GM18517 (cell line): ENCODE data around the gene CYBA.

ENCODE experiments used
- ATAC-seq: cut with Tn5 transposase; IDR thresholded peaks from one replicate; pipeline ENCODE4 v1.9.1; 2021; ENCODE audit warnings: mild to moderate bottlenecking, moderate library complexity; ENCODE audit not compliant: unreplicated experiment

The CYBA gene

GRCh38 chr16:88647178-88648070, 3.4 kb downstream of the CYBA start:
- ATAC-seq = no peak

DNA sequence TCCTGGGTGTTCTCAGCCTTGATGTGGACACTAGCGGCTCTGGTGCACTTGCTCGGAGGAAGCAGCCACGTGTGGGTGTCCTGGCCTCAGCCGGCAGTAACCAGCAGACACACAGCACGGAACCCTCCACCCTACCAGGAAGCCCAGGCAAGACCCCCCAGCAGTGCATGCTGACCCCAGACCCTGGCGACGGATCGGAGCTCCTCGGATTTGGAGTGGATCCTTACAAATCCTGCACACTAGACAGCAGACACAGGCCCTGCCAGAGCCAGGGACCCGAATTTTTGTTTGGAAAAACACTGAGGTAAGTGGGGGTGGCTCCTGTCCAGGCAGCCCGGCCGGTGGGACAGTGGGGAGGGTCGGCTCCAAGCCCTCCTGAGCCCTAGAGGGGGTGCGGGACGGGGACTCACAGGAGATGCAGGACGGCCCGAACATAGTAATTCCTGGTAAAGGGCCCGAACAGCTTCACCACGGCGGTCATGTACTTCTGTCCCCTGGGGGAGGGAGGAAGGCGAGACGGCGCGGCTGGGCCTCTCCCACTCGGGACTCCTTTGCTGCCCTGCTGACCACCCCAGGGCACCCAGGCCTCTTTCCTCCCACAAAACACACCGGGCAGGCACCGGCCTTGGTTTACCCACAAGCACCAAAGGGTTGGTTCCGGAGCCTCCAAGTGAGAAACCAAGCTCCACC, 4.4 kb downstream of the CYBA start:
- ATAC-seq = no peak

GRCh38 chr16:88645941-88646340, 4.9 kb downstream of the CYBA start:
- no peak for ATAC-seq

DNA sequence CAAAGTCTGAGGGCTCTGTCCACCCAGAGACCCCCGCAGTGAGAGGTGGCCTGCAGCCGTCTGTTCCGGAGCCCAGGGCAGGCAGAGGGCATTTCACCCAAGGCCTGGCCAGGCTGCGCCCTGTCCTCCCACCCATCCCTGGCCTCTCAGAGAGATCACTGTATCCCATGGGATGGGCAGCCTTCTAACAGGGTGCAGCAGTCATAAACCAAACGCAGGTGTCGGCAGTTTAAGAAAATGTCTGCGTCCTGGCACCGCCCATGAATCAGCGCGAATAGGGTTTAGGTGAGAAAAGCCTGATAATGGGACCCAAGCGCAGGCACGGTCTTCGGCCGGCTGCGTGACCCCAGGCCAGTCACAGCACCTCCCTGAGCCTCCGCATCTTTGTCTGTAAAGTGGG, 5.4 kb downstream of the CYBA start:
- no peak for ATAC-seq

- ATAC-seq = no peak
These were observed 7.3 kb downstream of the CYBA start for GRCh38 chr16:88643644-88643932.

GRCh38 chr16:88642881-88643643, 7.8 kb downstream of the CYBA start:
- no peak for ATAC-seq

GRCh38 chr16:88640498-88641247, 10.2 kb downstream of the CYBA start:
- ATAC-seq = no peak

- ATAC-seq = no peak
These were observed 10.8 kb downstream of the CYBA start for GRCh38 chr16:88640039-88640495.

DNA sequence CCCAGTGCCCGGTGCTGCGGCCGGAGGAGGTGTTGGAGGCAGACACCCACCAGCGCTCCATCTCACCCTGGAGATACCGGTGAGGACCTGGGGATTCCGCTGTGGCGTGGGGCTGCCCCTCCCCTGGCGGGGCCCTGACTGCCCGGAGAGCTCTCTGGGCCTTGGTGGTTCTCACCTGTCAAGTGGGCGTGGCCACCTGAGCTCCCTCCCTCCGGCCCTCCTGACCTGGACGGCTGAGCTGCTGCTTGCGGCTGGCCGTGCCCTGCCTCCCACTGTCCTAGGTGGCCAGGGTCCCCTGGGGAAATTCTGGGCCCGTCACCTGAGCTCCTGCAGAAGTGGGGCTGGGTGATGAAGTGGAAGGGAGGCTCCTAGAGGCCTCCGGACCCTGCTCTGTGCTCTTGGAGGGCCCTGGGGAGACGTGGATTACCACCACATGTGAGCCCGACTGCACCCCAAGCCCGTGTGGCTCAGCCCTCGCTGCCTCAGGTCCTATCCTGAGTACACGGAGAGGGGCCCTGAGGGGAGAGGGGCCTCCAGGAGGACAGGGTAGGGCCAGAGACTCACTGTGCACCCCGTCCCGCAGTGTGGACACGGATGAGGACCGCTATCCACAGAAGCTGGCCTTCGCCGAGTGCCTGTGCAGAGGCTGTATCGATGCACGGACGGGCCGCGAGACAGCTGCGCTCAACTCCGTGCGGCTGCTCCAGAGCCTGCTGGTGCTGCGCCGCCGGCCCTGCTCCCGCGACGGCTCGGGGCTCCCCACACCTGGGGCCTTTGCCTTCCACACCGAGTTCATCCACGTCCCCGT, 11.4 kb downstream of the CYBA start:
- no peak for ATAC-seq

DNA sequence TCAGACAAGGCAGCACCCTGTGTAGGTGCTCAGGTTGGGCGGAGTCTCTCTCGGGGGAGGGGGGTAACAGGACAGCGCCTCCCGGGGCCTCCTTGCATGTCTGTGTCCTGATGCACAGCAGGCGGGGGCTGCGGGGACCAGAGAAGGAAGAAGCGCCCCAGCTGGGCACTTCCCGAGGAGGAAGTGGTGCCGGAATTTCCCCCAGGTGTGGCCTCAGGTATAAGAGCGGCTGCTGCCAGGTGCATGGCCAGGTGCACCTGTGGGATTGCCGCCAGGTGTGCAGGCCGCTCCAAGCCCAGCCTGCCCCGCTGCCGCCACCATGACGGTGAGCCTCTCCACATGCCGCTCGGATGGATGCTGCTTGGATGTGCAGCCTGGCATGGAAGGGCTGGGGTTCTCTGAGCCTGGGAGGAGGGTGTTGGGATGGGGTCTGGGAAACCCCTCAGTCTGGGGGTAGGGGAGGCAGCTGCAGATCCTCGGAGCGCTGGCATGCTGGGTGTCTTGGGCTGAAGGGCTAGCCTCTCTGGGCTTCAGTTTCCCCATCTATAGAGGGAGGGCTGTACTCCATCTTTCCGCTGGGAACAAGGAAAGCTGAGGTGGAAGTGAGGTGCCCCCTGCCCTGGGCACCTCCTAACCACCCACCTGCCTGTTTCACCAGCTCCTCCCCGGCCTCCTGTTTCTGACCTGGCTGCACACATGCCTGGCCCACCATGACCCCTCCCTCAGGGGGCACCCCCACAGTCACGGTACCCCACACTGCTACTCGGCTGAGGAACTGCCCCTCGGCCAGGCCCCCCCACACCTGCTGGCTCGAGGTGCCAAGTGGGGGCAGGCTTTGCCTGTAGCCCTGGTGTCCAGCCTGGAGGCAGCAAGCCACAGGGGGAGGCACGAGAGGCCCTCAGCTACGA, 12.3 kb downstream of the CYBA start, which contains the start of gene IL17C:
Gene IL17C (plus strand): TSS at position 250 of the 908 bp plus-strand sequence. CDS start 70 bp downstream, at position 320.
- ATAC-seq = no peak

DNA sequence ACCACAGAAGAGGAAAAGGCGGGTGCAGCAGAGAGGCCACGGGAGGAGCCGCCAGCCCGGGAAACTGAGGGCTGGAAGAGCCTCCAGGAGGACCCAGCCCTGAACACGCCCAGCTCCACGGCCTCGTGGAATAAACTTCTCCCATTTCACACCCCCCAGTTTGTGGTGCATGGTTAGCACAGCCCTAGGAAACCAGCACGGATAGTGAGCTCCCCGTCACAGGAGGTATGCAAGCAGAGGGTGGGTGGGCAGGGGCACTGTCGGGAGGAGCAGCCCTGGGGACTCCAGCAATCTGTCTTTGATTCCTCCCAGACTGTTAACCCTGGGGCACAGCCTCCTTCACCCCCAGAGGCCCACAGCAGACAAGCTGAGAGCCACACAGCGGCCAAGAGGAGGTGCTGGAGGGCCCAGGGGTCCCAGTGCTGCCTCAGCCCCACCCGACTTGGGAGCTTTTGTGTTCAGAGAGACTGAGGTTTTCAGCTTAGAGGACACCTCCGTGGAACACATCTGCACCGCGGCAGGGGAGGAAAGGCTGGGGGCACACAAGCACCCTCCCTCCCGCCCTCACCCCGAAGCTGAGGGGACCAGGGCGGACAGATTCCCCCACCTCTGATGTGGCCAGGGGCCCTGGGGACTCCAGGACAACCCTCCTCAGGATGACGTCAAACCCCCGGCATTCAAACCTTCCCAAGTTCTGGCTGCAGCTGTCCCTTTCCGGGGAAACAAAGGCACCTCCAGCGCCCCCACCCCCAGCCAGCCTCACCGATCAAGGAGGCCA, 14.2 kb downstream of the CYBA start:
- no peak for ATAC-seq

DNA sequence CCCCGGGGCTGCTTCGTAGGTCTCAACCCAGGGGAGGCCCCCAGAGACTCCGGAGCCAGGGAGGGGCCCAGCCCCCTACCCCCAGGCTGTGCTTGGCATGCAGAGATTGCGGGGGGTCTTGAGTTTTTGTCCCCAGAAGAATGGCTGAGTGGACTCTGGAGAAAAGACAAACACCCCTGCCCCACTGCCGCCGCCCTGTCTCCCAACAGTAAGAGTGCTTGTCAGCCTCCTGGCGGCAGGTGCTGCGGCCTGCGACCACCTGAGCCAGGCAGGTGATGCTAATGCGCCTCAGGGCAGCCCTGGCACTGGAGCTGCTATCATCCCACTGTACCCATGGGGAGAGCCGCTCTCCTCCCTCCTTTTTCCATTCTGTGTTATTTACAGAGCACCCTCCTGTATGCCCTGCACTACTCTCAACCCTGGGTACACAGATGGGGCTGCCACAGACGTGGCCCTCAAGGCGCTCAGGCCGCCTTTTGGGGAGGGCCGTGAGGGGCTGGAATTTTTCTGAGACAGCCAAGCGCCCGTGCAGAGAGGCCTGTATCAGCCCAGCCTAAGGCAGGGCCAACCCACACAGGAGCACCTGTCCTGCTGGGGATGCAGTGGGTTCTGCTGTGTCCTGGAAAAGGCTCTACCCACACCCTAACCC, 15.1 kb downstream of the CYBA start:
- no peak for ATAC-seq

GRCh38 chr16:88634994-88635670, 15.7 kb downstream of the CYBA start:
- no peak for ATAC-seq

GRCh38 chr16:88634141-88634993, 16.5 kb downstream of the CYBA start:
- ATAC-seq = peak; percentile 58

GRCh38 chr16:88633684-88634140, 17.1 kb downstream of the CYBA start:
- ATAC-seq = peak; percentile 37

GRCh38 chr16:88632587-88632930, 18.3 kb downstream of the CYBA start:
- no peak for ATAC-seq
